Left ventricle myocardium superior (tissue), 1 donor: ENCODE measurements around the gene F10. TPM values are rescaled to one million over a fixed set of nuclear protein-coding genes. Genes with fewer than 3 reads are reported as not detected.
"Not testable (repeated sequence)": the region's sequence is repeated elsewhere in the genome, so short reads cannot be mapped to it uniquely, and the experiment has no call there.

Experiments used
- ATAC-seq: fragments of 200-7000 bp; cut with Tn5 transposase; one replicate; pipeline ENCODE4 v1.9.1; 2020; ENCODE audit warnings: mild to moderate bottlenecking, moderate library complexity
- DNase-seq: peaks from one replicate; pipeline ENCODE4 v3.0.0-alpha.2; 2020
- intact Hi-C: fragments of 100-400 bp; cut with micrococcal nuclease; formaldehyde crosslinking; loops from one replicate; pipeline ENCODE4 v1.11.0; 2022
- long read RNA-seq: library from polyadenylated mRNA; unstranded; transcript quantifications from one replicate; pipeline ENCODE4 v2.0.0, GENCODE V29; 2021
- total RNA-seq: library from RNA; stranded (reverse); fragmentation: NEBNext Ultra II Directional; extraction: Animal tissue kit (Norgen Biotek cat#: 25700); gene quantifications from one replicate; pipeline ENCODE4 v1.2.1, GENCODE V29; 2021
- donor health status: DM: no; HTN: yes; CAD: no; lungs with severe emphysema.

F10 gene
- total RNA-seq = 7.1 TPM
- long read RNA-seq, transcript F10-202 (8 exons, 1,517 nt) = major isoform, 15 of 23 reads
- long read RNA-seq, partial matches to known transcripts = 4 of 23 reads
- long read RNA-seq, other reads (novel, unspliced or antisense) = 2 of 23 reads

- DNase-seq (peak; percentile 80), ATAC-seq (peak; percentile 95)
- intact Hi-C loops = no loop called here
These were observed at the start of gene F10 for GRCh38 chr13:113122550-113123225. Gene F10, plus strand, starts transcription at chr13:113122799. Its CDS starts 57 bp downstream, at chr13:113122856.

DNA sequence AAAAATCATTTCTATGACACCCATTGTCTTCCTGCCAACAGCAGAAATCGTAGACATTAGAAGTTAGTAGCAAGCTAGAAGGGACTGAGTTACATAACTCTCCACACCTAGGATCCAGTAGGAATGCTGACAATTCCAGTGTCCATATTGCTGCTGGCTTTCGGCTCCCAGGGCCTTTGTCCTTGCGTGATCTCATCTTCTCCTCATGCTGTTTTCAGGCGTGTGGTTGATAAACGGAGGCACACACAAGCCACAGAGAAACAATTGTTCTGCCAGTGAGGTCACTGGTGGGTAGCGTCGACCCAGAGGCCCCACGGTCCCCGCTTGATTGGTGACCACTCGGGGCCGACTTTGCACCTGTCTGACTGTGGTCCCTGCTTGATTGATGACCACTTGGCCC is 48.7 kb upstream of the F10 start:
- intact Hi-C loops = no loop called here
- DNase-seq (peak; percentile 22), ATAC-seq (no peak)

DNA sequence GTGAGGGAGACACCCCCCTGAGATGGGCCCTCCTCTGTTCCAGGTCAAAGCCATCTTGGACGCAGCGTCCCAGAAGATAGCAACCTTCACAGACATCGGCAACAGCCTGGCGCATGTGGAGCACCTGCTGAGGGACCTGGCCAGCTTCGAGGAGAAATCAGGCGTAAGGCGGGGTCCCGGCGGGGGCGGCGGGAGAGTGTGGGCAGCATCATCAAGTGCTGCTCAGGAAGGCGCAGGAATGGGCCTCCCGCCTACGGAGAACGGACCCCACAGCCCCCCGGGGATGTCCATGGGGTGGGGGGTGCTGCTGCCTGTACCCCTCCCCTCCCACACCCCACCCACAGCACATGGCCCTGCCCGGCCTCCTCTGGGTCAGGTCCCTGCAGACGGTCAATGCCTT is 48.2 kb upstream of the F10 start:
- DNase-seq = peak; percentile 13
- ATAC-seq = no peak
- intact Hi-C loops = no loop called here

GRCh38 chr13:113074876-113075275 is 47.7 kb upstream of the F10 start:
- intact Hi-C loops = no loop called here
- DNase-seq (peak; percentile 18), ATAC-seq (no peak)

- intact Hi-C loops = no loop called here
- no peak for ATAC-seq
- peak; percentile 19 for DNase-seq
These were observed 46.9 kb upstream of the F10 start for GRCh38 chr13:113075711-113076110.

- ATAC-seq = no peak
- DNase-seq = peak; percentile 23
- intact Hi-C loops = no loop called here
These were observed 45.8 kb upstream of the F10 start for GRCh38 chr13:113076681-113077401.

DNA sequence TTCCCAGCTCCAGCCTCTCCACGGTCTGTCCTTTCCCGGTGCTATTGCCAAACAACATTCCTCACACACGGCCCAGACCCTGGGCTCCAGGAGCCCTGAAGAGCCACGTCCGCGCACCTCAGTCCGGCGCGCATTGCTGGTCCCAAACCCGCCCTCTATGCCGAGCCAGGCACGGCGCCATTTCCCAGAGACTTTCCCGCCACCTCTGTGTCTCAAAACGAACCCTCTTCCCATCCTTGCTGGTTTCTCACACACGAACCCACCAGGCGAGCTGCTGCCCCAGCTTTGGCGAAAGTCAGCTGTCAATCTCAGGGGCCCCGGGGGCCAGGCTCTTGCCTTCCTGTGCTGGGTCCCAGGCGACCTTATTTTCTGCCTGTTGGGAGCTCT is 45.0 kb upstream of the F10 start:
- intact Hi-C loops = no loop called here
- peak; percentile 16 for DNase-seq
- ATAC-seq = no peak

GRCh38 chr13:113077953-113078901 is 44.4 kb upstream of the F10 start:
- ATAC-seq (no peak), DNase-seq (peak; percentile 21)
- intact Hi-C loops = no loop called here

GRCh38 chr13:113078902-113079780 is 43.5 kb upstream of the F10 start:
- DNase-seq = no peak
- intact Hi-C loops = no loop called here
- ATAC-seq = no peak

- DNase-seq, ATAC-seq, intact Hi-C loops: not testable (repeated sequence)
These were observed 42.9 kb upstream of the F10 start for GRCh38 chr13:113079781-113080080.

DNA sequence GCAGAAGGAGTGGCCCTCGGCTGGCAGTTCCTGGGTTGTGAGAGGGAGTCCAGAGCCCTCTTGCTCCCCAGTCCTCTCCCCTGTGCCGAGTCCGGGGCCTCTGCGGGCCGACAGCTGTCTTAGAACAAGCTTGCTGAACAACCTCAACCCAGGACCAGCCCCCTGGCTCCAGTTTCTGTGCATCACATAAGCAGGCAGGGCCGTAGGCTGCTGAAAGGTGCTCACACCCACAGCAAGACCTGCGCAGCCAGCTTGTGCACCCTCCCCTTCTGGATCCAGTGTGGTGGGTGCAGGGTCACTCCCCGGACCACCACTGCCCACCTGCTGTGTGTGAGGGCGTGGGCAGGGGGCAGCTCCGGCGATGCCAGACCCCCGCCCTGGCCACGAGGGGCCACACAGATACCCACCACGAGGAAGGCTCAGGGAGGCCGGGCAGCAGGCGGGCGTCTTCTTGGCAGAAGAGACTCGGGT is 42.2 kb upstream of the F10 start:
- intact Hi-C loops = no loop called here
- ATAC-seq = no peak

DNA sequence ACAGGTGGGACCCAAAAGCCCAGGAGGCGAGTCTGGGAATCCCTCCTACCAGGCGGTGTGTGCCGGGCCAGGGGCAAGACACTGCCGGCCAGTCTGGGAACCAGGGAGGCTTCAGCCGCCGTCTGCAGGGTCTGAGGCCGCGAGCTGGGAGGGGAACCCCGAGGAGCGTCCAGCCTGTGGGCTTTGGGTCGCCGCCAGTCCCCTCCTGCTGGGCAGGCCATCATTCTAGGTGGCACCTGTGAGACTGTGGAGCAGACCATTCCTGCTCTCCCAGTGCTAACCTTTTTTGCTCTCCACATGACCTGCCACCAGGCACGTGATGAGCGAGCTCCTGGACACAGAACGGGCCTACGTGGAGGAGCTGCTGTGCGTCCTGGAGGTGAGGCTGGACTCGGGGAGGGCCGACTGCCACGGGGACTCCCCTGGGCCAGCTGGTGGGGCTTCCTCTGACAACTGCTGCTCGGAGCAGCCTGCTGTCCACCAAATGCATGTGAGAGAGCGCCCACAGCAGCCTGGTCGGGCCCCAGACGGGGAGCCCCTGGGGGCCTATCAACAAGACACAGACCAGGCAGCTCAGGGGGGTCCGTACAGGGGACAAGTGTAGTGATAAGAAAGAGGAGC is 41.6 kb upstream of the F10 start:
- peak; percentile 23 for DNase-seq
- no peak for ATAC-seq
- intact Hi-C loops = no loop called here

More for the DNA sequence above, 42.2 kb upstream of the F10 start:
- peak; percentile 26 for DNase-seq

- ATAC-seq (no peak), DNase-seq (peak; percentile 25)
- intact Hi-C loops = no loop called here
These were observed 40.2 kb upstream of the F10 start for GRCh38 chr13:113082198-113083021.

DNA sequence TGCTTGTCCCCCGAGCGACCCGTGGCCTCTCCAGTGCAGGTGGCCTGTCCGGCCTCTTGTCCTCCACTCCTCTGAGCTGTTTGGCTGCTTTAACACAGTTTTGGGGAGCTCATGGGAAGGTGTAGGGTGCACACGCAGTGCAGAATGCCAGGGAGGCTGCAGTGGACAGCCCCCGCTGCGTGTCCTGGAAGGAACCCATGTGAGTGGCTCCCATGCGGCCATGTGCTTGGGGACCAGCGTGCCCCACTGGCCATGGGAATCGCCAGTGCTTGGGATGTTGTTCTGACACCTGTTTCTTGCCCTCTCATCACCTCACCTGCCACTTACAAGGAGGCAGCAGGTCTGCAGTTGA is 39.6 kb upstream of the F10 start:
- ATAC-seq = no peak
- intact Hi-C loops = no loop called here
- peak; percentile 21 for DNase-seq

DNA sequence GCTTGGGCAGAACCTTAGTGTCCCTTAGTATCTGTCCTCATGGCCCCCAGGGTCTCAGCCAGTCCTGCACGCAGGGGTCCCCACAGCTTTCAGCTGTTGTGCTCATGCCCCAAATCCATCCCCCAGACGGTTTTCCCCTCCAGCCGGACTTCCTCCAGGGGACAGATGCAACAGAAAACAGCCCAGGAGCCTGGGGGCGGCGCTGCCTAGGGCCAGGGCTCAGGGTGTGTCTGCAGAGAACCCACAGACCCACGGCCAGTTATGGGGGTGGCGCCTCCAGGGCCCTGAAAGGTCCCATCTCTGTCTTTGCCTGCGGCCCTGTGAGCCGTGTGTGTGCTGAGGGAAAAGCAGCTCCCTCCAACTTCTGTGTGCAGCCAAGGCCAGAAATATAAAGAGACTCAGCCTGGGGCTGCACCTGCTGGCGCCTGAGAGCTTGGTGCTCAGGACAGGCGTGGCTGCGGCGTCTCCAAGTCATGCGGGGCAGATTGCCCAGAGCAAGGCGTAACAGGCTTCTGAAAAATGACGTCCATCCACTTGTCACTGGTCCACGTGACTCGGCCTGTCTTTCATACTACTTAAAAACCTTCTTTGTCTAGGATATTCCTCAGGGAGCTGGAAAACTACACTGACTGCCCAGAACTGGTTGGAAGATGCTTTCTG is 39.1 kb upstream of the F10 start:
- peak; percentile 83 for DNase-seq
- intact Hi-C loops = no loop called here
- ATAC-seq = peak; percentile 90

GRCh38 chr13:113084094-113084942 is 38.3 kb upstream of the F10 start:
- DNase-seq (peak; percentile 24), ATAC-seq (no peak)
- intact Hi-C loops = no loop called here
